Measurements from ENCODE around the gene RAPGEF2.

Gene RAPGEF2

DNA sequence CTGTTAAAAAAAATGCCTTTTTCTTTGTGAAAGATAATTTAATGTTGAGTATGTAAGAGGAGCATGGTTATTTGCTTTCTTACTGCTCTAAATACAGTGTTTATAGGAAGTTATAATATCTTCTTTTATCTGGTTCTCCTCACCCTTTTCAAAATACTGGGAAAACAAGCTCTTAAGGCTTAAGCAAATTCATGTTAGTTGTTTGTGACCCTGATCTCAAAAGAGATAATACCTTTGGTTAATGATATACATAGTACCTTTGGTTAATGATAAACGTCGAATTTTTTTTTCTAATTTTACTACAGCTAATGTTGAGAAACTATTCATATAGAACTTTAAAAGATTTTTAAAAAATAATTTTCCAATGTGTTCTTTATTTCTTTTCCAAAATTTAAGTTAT lies 180.1 kb downstream of the RAPGEF2 start:
- POLR2A ChIA-PET, result no interaction called here

DNA sequence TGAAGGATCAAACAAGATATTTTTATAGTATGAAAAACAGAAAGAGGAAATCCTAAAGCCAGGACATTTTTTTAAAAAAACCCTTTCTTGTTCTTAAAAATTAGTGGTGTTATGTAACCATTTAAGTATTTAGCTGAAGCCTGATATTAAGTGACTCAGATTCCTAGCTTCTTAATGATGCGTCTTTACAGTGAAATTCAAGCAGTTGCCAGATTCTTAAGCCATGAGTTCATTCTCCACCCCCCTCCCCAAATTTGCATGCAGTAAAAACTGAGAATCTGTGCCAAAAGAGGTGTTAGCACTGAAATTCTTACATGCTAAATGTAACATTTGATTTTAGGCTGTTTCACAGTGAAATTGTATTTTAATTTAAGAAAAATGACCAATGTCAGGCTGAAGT lies 180.8 kb downstream of the RAPGEF2 start:
- CTCF ChIA-PET, result interaction anchor here (0.6 kb wide), 2 partner anchors 13 to 179 kb away, joined by 3 to 4 read pairs; no protein-coding TSS in a partner anchor
- TF ChIP-seq LEF1 (IDR thresholded peaks at IDR 0.05; ENCODE audit: borderline replicate concordance) (no peak), FOXA1 (IDR thresholded peaks at IDR 0.05) (no peak), TARDBP (IDR thresholded peaks at IDR 0.05) (no peak), FOXM1 (IDR thresholded peaks at IDR 0.05; ENCODE audit: borderline replicate concordance) (no peak)
- no peak for DNase-seq (ENCODE audit: extremely low spot score)
- POLR2A ChIA-PET, result no interaction called here

More for the DNA sequence above, 180.1 kb downstream of the RAPGEF2 start:
- CTCF ChIA-PET, result interaction anchor here (0.6 kb wide), 1 partner anchor 12 kb away, joined by 3 read pairs; no protein-coding TSS in a partner anchor
- DNase-seq (ENCODE audit: extremely low spot score), result no peak
- TF ChIP-seq LEF1 (IDR thresholded peaks at IDR 0.05; ENCODE audit: borderline replicate concordance), result no peak

DNA sequence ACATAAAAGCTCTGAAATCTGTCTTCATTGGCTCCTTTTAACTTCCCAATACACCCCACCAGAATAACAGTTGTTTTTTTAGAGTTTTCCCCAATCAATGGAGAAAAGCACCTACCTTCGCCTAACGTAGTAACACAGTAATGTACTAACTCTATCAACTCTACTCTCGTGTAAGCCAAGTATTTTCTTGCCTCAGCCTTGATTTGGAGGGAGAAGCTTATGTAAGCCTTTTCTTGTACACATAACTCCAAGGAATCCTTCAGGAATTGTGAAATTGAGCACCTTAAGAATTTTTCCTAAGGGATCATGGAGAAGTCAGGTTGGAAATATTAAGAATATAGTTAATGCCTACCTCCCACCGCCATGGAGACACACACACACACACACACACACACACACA lies 181.2 kb downstream of the RAPGEF2 start:
- ChIA-PET POLR2A (no interaction called here), CTCF (interaction anchor here (0.6 kb wide), 1 partner anchor 179 kb away, joined by 4 read pairs; no protein-coding TSS in a partner anchor)
- no peak for TF ChIP-seq TARDBP (IDR thresholded peaks at IDR 0.05)
- no peak for TF ChIP-seq LEF1 (IDR thresholded peaks at IDR 0.05; ENCODE audit: borderline replicate concordance)
- TF ChIP-seq, protein P1, sequence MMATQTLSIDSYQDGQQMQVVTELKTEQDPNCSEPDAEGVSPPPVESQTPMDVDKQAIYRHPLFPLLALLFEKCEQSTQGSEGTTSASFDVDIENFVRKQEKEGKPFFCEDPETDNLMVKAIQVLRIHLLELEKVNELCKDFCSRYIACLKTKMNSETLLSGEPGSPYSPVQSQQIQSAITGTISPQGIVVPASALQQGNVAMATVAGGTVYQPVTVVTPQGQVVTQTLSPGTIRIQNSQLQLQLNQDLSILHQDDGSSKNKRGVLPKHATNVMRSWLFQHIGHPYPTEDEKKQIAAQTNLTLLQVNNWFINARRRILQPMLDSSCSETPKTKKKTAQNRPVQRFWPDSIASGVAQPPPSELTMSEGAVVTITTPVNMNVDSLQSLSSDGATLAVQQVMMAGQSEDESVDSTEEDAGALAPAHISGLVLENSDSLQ (IDR thresholded peaks at IDR 0.05), result no peak
- no peak for TF ChIP-seq L3MBTL2 (conservative IDR thresholded peaks at IDR 0.05)
- TF ChIP-seq SP1 (IDR thresholded peaks at IDR 0.05), result no peak
- TF ChIP-seq ZNF384 (IDR thresholded peaks at IDR 0.05), result no peak
- no peak for TF ChIP-seq FOXM1 (IDR thresholded peaks at IDR 0.05; ENCODE audit: borderline replicate concordance)
- no peak for TF ChIP-seq ARNT (IDR thresholded peaks at IDR 0.05)
- no peak for TF ChIP-seq CTBP1 (IDR thresholded peaks at IDR 0.05; ENCODE audit: borderline replicate concordance)
- no peak for TF ChIP-seq FOXA1 (IDR thresholded peaks at IDR 0.05)
- no peak for TF ChIP-seq HDGF (IDR thresholded peaks at IDR 0.05; ENCODE audit: borderline replicate concordance)
- TF ChIP-seq BHLHE40 (IDR thresholded peaks at IDR 0.05; ENCODE audit: borderline replicate concordance), result no peak
- TF ChIP-seq ELF4 (IDR thresholded peaks at IDR 0.05), result no peak
- TF ChIP-seq NFRKB (IDR thresholded peaks at IDR 0.05), result no peak
- no peak for TF ChIP-seq SUZ12 (IDR thresholded peaks at IDR 0.05)
- DNase-seq (ENCODE audit: extremely low spot score), result no peak

DNA sequence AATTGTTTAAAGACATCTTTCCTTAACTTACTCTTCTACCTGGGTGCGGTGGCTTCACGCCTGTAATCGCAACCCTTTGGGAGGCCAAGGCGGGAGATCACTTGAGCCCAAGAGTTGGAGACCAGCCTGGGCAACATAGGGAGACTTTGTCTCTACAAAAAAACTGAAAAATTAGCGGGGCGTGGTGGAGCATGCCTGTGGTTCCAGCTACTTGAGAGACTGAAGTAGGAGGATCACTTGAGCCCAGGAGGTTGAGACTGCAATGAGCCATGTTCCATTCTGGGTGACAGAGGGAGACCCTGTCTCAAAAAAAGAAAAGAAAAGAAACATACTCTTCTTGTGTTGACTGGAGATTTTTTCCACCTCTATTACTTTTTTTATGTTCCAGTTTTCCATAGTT lies 181.9 kb downstream of the RAPGEF2 start:
- ChIA-PET POLR2A (no interaction called here), CTCF (no interaction called here)
- no peak for DNase-seq (ENCODE audit: extremely low spot score)
- TF ChIP-seq ELF4 (IDR thresholded peaks at IDR 0.05), result no peak
- TF ChIP-seq CTBP1 (IDR thresholded peaks at IDR 0.05; ENCODE audit: borderline replicate concordance), result no peak
- TF ChIP-seq ARNT (IDR thresholded peaks at IDR 0.05), result no peak
- TF ChIP-seq BHLHE40 (IDR thresholded peaks at IDR 0.05; ENCODE audit: borderline replicate concordance), result no peak
- no peak for TF ChIP-seq HDGF (IDR thresholded peaks at IDR 0.05; ENCODE audit: borderline replicate concordance)
- no peak for TF ChIP-seq TARDBP (IDR thresholded peaks at IDR 0.05)
- no peak for TF ChIP-seq L3MBTL2 (conservative IDR thresholded peaks at IDR 0.05)
- no peak for TF ChIP-seq SP1 (IDR thresholded peaks at IDR 0.05)
- TF ChIP-seq FOXM1 (IDR thresholded peaks at IDR 0.05; ENCODE audit: borderline replicate concordance), result no peak
- TF ChIP-seq, protein P1 (IDR thresholded peaks at IDR 0.05), result no peak
- no peak for TF ChIP-seq ZNF384 (IDR thresholded peaks at IDR 0.05)
- no peak for TF ChIP-seq SUZ12 (IDR thresholded peaks at IDR 0.05)
- TF ChIP-seq LEF1 (IDR thresholded peaks at IDR 0.05; ENCODE audit: borderline replicate concordance), result no peak
- no peak for TF ChIP-seq FOXK2 (IDR thresholded peaks at IDR 0.05)
- no peak for TF ChIP-seq FOXA1 (IDR thresholded peaks at IDR 0.05)
- no peak for TF ChIP-seq NFRKB (IDR thresholded peaks at IDR 0.05)

DNA sequence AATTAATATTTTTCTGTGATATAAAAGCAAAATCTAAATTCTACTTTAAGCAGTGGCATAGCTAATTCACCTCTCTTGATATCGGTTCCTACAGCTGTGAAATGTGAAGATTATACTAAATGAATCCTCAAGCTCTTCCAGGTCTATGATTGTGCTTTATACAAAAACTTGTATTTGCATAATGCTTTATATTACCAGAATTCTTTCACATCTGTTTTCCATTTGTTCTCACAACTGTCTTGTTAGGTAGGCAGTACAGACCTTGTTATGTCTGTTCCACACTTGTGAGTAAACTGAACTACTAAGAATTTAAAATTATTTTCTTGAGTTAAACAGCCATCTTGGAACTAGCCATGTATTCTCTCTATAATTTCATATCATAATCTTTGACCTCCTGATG lies 184.9 kb downstream of the RAPGEF2 start:
- ChIA-PET POLR2A (no interaction called here), CTCF (no interaction called here)
- TF ChIP-seq FOXM1 (IDR thresholded peaks at IDR 0.05; ENCODE audit: borderline replicate concordance) (no peak), ELF4 (IDR thresholded peaks at IDR 0.05) (no peak), FOXA1 (IDR thresholded peaks at IDR 0.05) (no peak), CTBP1 (IDR thresholded peaks at IDR 0.05; ENCODE audit: borderline replicate concordance) (no peak), NFRKB (IDR thresholded peaks at IDR 0.05) (no peak), SUZ12 (IDR thresholded peaks at IDR 0.05) (no peak), FOXK2 (IDR thresholded peaks at IDR 0.05) (no peak), LEF1 (IDR thresholded peaks at IDR 0.05; ENCODE audit: borderline replicate concordance) (no peak), ZNF384 (IDR thresholded peaks at IDR 0.05) (no peak), HDGF (IDR thresholded peaks at IDR 0.05; ENCODE audit: borderline replicate concordance) (no peak), BHLHE40 (IDR thresholded peaks at IDR 0.05; ENCODE audit: borderline replicate concordance) (no peak), SP1 (IDR thresholded peaks at IDR 0.05) (no peak), ARNT (IDR thresholded peaks at IDR 0.05) (no peak), TARDBP (IDR thresholded peaks at IDR 0.05) (no peak)
- no peak for DNase-seq (ENCODE audit: extremely low spot score)

DNA sequence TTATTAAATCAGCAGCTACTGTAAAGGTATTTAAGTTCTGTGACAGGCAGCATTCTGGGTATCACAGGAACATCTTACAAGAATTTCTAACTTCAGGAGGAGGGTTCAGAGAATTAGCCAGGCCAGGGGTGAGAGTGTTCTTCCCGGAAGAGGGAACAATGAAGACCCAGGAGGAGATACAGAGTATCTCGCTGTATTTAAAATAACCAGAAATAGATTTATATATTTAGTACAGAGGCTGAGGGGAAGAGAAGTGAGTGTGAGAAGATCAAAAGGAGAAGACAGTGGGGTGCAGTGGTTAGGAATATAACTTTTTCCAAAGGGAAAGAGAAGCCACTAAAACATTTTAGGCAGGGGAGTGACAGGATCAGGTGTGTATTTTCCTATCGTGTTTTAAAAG lies 186.8 kb downstream of the RAPGEF2 start:
- TF ChIP-seq SUZ12 (IDR thresholded peaks at IDR 0.05) (no peak), BHLHE40 (IDR thresholded peaks at IDR 0.05; ENCODE audit: borderline replicate concordance) (no peak), HDGF (IDR thresholded peaks at IDR 0.05; ENCODE audit: borderline replicate concordance) (no peak), ARNT (IDR thresholded peaks at IDR 0.05) (no peak), FOXA1 (IDR thresholded peaks at IDR 0.05) (no peak), FOXM1 (IDR thresholded peaks at IDR 0.05; ENCODE audit: borderline replicate concordance) (no peak), ZNF384 (IDR thresholded peaks at IDR 0.05) (no peak), TARDBP (IDR thresholded peaks at IDR 0.05) (no peak)
- ChIA-PET POLR2A (no interaction called here), CTCF (no interaction called here)
- no peak for DNase-seq (ENCODE audit: extremely low spot score)

DNA sequence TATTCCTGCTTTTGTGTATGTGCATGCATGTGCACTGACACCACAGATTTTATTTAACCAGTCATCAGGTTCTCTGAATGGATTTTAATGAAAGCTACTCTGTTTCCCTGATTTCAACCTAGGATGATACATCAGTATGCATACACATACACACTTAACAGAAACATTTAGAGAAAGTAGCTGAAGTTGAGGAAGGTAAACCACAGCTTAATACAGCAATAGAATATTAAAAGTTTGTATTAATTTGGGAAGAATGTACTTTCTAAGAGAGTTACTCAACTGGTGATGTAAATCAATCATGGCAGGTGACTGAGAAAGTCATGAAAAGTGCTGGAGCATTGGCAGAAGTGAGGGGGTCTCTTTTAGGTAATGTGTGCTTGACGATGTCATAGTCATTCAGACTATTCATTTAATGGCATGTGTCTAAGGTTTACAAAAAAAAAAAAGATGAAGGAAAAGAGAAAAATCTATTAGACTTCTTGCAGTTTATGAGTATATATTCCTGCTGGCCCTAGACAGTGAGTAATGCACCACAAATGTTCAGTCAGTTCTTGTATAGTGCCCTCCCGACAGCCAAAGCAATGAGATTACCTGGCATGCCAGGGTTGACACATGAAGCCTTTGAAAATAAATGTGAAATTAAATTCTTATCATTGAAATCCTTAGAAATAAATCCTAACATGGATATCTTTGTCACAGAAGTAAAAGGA lies 187.6 kb downstream of the RAPGEF2 start:
- ChIA-PET CTCF (no interaction called here), POLR2A (no interaction called here)
- DNase-seq (ENCODE audit: extremely low spot score), result no peak
- no peak for TF ChIP-seq FOXM1 (IDR thresholded peaks at IDR 0.05; ENCODE audit: borderline replicate concordance)
